ENCODE measurements around the gene PGAP6. TPM values are rescaled to one million over a fixed set of nuclear protein-coding genes. Genes with fewer than 3 reads are reported as not detected.
A peak's percentile ranks its signal among the peaks of the same experiment; 100 is the strongest.

PGAP6 gene
- total and polyA plus RNA-seq, 12 donors, result 18.2 to 66.7 (median 42.3) TPM

- no peaks in the 10 kb centered on the region for H3K9me3 ChIP-seq (replicated peaks in 1 of 3)
- intact Hi-C loops (cut with DNase I), result no loop called here
- H3K27ac ChIP-seq, result no peak overlapping the region
- no peak for DNase-seq
- H3K27me3 ChIP-seq, result no peaks in the 10 kb centered on the region
- H3K4me3 ChIP-seq, result no peak overlapping the region
- 90 to 100% (median 93%) methylated on average over 3 to 12 of the region's 12 CpGs for WGBS, 4 donors
- TF ChIP-seq CTCF (IDR thresholded peaks at IDR 0.05) (no peak), POLR2A (IDR thresholded peaks at IDR 0.05) (no peak)
- H3K4me1 ChIP-seq (replicated peaks in 1 of 2), result peaks cover 3 to 15% of the 10 kb centered on the region in 2 donors
- no peaks in the 10 kb centered on the region for H3K36me3 ChIP-seq (replicated peaks in 1 of 2)
These were observed 23.3 kb upstream of the PGAP6 start for GRCh38 chr16:404971-405486.

- Histone ChIP-seq H3K9me3 (replicated peaks in 1 of 3) (no peaks in the 10 kb centered on the region), H3K27ac (peak within 1 kb of the TSS; percentile 40 to 95 (median 93)), H3K36me3 (replicated peaks in 1 of 2) (no peaks in the 10 kb centered on the region), H3K27me3 (no peaks in the 10 kb centered on the region), H3K4me3 (peak within 1 kb of the TSS; percentile 30 to 72 (median 62)), H3K4me1 (replicated peaks in 1 of 2) (peaks cover 14 to 16% of the 10 kb centered on the region in 2 donors)
- WGBS, 4 donors, result 0 to 4% (median 1%) methylated on average over 21 to 91 of the region's 91 CpGs
- peak; percentile 55 to 84 for TF ChIP-seq POLR2A (IDR thresholded peaks at IDR 0.05)
- TF ChIP-seq CTCF (IDR thresholded peaks at IDR 0.05), result peak in 2 of 6 experiments; percentile 31 to 35
- intact Hi-C loops (cut with DNase I), result no loop called here
- peak; percentile 95 to 99 (median 98) for DNase-seq
These were observed 19.9 kb upstream of the PGAP6 start, which contains the start of gene DECR2 for GRCh38 chr16:401468-402348. Gene DECR2, plus strand, starts transcription at chr16:401885. Its CDS starts 79 bp downstream, at chr16:401964.

- peak overlapping the region in 1 of 4 donors; percentile 62 for H3K4me3 ChIP-seq
- peak overlapping the region in 3 of 5 donors; percentile 93 to 95 (median 93) for H3K27ac ChIP-seq
- H3K27me3 ChIP-seq, result no peaks in the 10 kb centered on the region
- TF ChIP-seq CTCF (IDR thresholded peaks at IDR 0.05) (no peak), POLR2A (IDR thresholded peaks at IDR 0.05) (no peak)
- intact Hi-C loops (cut with DNase I), result no loop called here
- 71 to 90% (median 83%) methylated on average over 2 to 10 of the region's 10 CpGs for WGBS, 4 donors
- H3K4me1 ChIP-seq (replicated peaks in 1 of 2), result peaks cover 23 to 24% of the 10 kb centered on the region in 2 donors
- no peaks in the 10 kb centered on the region for H3K9me3 ChIP-seq (replicated peaks in 1 of 3)
- no peaks in the 10 kb centered on the region for H3K36me3 ChIP-seq (replicated peaks in 1 of 2)
- DNase-seq, result peak in 1 of 7 donors; percentile 33
These were observed 18.3 kb upstream of the PGAP6 start for GRCh38 chr16:400061-400591.

Measured in adrenal gland (tissue), 12 donors.